ENCODE measurements around the gene SH2D3C. TPM values are rescaled to one million over a fixed set of nuclear protein-coding genes. Genes with fewer than 3 reads are reported as not detected.

SH2D3C gene
- total and polyA plus RNA-seq, 12 donors = 2.1 to 27.1 (median 10.3) TPM

DNA sequence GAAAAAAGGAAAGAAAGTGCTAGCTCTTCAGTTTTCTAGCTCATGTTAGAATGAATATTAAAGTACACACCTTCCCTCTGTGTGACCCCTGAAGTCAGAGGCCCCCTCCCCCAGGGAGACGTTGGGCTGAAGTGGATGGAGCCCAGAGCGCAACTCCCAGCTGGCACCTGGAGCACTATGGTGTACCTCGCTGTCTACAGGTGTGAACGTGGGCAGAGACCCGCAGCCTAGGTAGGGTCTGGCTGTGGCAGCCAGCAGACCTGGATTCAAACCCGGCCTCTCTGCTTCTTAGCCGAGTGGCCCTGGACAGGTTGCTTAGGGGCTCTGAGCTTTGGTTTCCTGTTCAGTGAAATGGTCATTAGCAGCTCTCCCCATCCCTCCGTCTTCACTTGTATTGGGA, 49.7 kb downstream of the SH2D3C start:
- intact Hi-C loops (cut with DNase I) = no loop called here
- TF ChIP-seq POLR2A (IDR thresholded peaks at IDR 0.05) = no peak
- TF ChIP-seq, protein P1, sequence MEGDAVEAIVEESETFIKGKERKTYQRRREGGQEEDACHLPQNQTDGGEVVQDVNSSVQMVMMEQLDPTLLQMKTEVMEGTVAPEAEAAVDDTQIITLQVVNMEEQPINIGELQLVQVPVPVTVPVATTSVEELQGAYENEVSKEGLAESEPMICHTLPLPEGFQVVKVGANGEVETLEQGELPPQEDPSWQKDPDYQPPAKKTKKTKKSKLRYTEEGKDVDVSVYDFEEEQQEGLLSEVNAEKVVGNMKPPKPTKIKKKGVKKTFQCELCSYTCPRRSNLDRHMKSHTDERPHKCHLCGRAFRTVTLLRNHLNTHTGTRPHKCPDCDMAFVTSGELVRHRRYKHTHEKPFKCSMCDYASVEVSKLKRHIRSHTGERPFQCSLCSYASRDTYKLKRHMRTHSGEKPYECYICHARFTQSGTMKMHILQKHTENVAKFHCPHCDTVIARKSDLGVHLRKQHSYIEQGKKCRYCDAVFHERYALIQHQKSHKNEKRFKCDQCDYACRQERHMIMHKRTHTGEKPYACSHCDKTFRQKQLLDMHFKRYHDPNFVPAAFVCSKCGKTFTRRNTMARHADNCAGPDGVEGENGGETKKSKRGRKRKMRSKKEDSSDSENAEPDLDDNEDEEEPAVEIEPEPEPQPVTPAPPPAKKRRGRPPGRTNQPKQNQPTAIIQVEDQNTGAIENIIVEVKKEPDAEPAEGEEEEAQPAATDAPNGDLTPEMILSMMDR (IDR thresholded peaks at IDR 0.05) = no peak
- 91 to 93% (median 92%) methylated on average over 5 to 8 of the region's 8 CpGs for WGBS, 4 donors
- Histone ChIP-seq H3K4me3 (no peak overlapping the region), H3K27ac (no peak overlapping the region), H3K36me3 (replicated peaks in 1 of 2) (peaks cover 0 to 20% of the 10 kb centered on the region in 2 donors), H3K4me1 (replicated peaks in 1 of 2) (peaks cover 0 to 6% of the 10 kb centered on the region in 2 donors), H3K27me3 (no peaks in the 10 kb centered on the region), H3K9me3 (replicated peaks in 1 of 3) (no peaks in the 10 kb centered on the region)
- DNase-seq = no peak

DNA sequence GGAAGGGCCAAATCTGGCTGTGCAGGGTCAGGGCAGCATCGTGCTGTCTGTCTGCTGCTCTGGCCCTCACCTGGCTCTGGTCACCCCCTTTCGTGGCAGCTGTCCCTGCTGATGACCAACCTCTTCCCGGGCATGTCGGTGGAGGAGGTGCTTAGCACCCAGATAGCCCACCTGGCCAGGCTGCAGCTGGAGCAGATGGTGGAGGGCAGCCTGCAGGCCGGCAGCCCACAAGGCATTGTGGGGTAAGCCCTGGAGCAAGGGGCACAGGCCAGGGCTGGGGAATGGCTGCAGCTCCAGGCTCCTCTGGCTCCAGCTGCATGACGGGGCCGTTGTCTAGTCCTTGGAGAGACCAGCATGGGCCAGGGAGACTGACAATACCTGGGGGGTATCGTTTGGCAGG, 51.6 kb downstream of the SH2D3C start:
- no peak for DNase-seq
- no peak for TF ChIP-seq POLR2A (IDR thresholded peaks at IDR 0.05)
- TF ChIP-seq, protein P1 (IDR thresholded peaks at IDR 0.05) = no peak

DNA sequence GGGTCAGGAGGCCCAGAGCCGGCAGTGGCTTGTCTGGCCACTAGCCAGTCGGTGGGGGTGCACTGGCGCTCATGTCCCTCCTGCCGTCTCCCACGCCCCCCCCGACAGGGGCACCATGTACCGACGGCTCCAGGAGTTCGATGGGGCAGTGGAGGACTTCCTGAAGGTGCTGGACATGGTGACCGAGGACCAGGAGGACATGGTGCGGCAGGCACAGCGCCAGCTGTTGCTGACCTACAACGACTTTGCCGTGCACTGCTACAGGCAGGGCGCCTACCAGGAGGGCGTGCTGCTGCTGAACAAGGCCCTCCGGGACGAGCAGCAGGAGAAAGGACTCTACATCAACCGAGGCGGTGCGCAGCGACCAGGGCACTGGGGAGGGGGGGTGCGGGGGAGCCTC, 54.5 kb downstream of the SH2D3C start:
- intact Hi-C loops (cut with DNase I) = no loop called here
- DNase-seq = no peak
- H3K4me3 ChIP-seq = no peak overlapping the region

More for the DNA sequence above, 51.6 kb downstream of the SH2D3C start:
- intact Hi-C loops (cut with DNase I) = no loop called here
- WGBS, 4 donors = 73 to 94% (median 83%) methylated on average over 3 to 8 of the region's 8 CpGs
- Histone ChIP-seq H3K27me3 (no peaks in the 10 kb centered on the region), H3K4me1 (replicated peaks in 1 of 2) (peaks cover 0 to 5% of the 10 kb centered on the region in 2 donors), H3K9me3 (replicated peaks in 1 of 3) (no peaks in the 10 kb centered on the region), H3K27ac (no peak overlapping the region), H3K4me3 (no peak overlapping the region), H3K36me3 (replicated peaks in 1 of 2) (peaks cover 0 to 7% of the 10 kb centered on the region in 2 donors)

DNA sequence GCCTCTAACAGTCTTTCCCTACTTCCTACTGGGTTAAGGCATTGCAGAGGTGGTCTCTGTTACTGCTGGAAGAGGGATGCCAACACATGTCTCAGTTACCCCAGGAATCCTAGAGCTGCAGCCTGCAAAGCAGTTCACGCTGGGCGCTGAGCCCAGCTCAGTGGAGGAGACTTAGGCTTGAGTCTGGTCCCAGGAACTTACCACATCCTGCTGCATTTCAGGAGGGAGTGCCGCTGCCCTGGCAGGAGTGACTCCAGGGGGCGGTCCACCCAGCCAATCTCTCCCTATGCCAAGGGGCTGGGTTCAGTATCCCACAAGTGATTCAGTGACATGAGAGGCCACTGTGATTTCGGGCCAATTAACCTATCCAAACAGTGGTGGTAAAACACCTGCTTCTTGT, 55.0 kb downstream of the SH2D3C start:
- Histone ChIP-seq H3K4me1 (replicated peaks in 1 of 2) (no peaks in the 10 kb centered on the region), H3K27me3 (no peaks in the 10 kb centered on the region), H3K27ac (no peak overlapping the region), H3K4me3 (no peak overlapping the region), H3K36me3 (replicated peaks in 1 of 2) (no peaks in the 10 kb centered on the region), H3K9me3 (replicated peaks in 1 of 3) (no peaks in the 10 kb centered on the region)
- TF ChIP-seq, protein P1 (IDR thresholded peaks at IDR 0.05) = no peak
- TF ChIP-seq POLR2A (IDR thresholded peaks at IDR 0.05) = no peak
- no peak for DNase-seq
- intact Hi-C loops (cut with DNase I) = no loop called here
- WGBS, 4 donors = 89 to 100% (median 91%) methylated on average over 3 to 5 of the region's 5 CpGs

More for the DNA sequence above, 54.5 kb downstream of the SH2D3C start:
- Histone ChIP-seq H3K9me3 (replicated peaks in 1 of 3) (no peaks in the 10 kb centered on the region), H3K4me1 (replicated peaks in 1 of 2) (no peaks in the 10 kb centered on the region), H3K36me3 (replicated peaks in 1 of 2) (no peaks in the 10 kb centered on the region), H3K27ac (no peak overlapping the region), H3K27me3 (no peaks in the 10 kb centered on the region)
- WGBS, 4 donors = 46 to 63% (median 61%) methylated on average over 14 to 23 of the region's 23 CpGs
- TF ChIP-seq, protein P1 (IDR thresholded peaks at IDR 0.05) = no peak
- TF ChIP-seq POLR2A (IDR thresholded peaks at IDR 0.05) = no peak
